GM19452 (cell line): ENCODE results near the gene NFAM1.

ENCODE experiments used
- ATAC-seq: cut with Tn5 transposase; IDR thresholded peaks from one replicate; pipeline ENCODE4 v1.9.1; 2021; ENCODE audit not compliant: unreplicated experiment

Gene NFAM1, protein sequence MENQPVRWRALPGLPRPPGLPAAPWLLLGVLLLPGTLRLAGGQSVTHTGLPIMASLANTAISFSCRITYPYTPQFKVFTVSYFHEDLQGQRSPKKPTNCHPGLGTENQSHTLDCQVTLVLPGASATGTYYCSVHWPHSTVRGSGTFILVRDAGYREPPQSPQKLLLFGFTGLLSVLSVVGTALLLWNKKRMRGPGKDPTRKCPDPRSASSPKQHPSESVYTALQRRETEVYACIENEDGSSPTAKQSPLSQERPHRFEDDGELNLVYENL

DNA sequence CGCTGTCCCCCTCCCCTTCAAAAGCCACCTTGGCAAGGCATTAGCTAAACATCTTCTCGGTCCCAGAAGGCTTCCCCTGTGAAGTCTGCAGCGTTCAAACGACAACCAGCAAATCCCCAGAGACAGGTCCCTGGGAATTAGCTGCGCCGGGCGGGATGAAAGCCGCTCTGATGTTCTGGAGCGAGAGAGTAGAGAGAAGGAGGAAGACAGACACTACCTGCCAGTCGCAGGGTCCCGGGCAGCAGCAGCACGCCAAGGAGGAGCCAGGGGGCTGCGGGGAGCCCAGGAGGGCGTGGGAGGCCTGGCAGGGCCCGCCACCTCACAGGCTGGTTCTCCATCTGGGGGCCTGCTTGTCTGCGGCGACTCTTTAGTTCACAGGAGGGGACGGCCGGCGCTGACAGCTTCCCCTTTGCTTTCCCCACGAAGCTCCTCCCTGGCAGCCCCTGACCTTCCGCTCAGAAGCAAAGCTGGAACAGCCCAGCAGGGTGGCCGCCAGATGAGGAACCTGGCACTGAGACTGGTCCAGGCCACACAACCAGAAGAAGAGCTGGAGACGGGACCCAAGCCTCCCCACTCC, at the start of gene NFAM1:
Gene NFAM1, minus strand, starts transcription at position 384 of the 577 bp plus-strand sequence. Its CDS starts 46 bp downstream, at position 338.
- no peak for ATAC-seq

DNA sequence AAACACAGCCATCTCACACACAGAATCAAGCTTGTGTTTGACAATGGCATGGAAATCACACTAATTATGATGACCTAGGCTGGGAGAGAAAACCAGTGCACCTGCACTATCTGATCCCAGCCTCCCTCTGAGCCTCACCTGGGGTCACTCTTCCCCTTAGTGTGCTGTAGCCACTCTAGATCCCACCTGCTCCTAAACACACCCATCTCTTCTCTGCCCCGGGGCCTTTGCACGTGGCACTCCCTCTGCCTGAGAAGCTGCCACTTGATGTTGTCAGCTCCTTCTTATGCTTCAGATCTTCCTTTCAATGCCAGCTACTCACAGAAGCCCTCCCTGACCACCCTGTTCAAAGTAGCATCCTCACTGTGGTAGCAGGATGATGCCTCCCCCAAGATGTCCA, 42.9 kb upstream of the NFAM1 start:
- ATAC-seq: no peak

DNA sequence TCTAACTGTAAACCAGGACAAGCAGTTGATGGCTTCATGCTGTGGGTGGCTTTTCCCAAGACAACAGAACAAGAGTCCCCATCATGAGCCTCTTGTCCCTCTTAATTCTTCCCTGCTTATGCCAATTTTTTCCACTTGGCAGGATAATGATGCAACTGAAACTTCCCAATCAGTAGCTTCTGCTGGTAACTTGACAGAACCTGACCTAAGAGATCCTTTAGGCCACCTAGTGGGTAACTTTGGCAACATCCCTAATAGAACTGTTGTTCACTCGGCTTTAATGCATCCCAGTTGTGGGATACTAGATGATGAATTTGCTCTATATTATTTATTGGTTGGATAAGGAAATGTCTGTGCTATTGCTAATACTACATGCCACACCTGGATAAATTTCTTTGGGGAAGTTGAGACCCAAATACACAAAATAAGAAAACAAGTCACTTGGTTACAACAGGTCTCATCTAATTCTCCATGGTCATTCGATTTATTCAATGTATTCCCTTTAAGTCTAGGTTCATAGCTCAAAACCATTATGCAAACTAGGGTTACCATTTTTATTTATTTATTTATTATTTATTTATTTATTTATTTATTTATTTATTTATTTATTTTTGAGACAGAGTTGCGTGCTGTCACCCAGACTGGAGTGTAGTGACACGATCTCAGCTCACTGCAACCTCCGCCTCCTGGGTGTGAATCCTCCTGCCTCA, 41.4 kb upstream of the NFAM1 start:
- ATAC-seq: no peak

DNA sequence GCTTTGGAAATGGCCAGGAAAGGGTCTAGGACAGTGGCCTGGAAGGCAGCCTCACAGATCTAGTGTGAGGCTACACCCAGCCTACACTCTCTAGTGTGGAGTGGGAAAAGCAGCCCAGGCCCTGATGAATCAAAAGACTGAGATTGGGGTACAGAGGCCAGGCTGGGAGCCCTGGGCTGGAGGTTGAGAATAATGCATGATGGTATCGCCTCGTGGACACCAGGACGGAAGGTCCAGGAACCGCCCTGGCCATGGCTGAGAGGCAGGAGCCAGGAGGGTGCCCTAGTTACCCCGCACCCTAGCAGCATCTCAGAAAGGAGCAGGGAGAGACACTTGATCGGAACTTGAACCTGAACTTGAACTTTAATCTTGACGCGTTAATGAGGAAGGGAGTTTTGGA, 40.5 kb upstream of the NFAM1 start:
- no peak for ATAC-seq

DNA sequence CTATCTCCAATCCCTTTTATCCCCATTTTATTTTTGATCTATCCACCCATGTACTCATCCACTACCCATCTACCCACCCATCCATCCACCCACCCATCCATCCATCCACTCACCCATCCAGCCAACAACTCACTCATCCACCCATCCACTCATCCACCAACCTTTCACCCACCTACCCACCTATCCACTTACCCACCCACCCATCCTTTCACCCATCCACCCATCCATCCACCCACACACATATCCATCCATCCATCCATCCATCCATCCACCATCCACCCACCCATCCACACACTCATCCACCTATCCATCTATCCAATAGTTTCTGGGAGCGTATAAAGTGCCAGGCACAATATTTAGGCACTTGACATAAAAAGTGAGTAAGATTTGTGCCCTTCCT, 39.2 kb upstream of the NFAM1 start:
- no peak for ATAC-seq

DNA sequence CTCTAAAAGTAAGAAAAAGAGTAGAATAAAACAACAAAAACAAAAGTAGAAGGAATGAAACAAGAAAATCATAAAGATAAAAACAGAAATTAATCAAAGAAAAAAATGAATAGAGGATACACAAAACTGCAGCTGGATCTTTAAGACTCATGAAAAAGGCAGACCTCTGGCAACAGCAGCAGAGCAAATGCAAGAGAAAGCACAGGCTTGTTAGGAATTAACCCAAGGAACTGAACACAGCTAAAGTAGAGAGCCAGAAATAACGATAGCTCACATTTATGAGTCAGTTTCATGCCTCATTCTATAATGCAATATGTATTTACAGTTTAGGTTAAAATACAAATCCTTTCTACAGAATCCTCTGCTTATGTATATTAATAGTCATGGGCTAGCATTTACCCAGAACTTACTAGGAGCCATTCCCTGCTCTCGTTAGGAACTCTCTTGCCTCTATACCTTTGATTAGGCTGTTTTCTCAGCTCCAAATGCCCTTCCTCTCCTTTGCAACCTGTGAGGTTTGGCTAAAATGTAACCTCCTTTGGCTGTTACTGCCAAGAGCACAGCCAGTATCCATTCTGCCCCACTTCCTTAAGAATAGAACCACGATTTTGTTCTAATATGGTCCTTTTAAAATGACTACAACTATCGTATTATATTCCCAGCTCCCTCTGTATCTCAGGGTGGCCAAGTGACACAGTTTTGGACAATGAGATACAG, 38.3 kb upstream of the NFAM1 start:
- ATAC-seq: no peak

DNA sequence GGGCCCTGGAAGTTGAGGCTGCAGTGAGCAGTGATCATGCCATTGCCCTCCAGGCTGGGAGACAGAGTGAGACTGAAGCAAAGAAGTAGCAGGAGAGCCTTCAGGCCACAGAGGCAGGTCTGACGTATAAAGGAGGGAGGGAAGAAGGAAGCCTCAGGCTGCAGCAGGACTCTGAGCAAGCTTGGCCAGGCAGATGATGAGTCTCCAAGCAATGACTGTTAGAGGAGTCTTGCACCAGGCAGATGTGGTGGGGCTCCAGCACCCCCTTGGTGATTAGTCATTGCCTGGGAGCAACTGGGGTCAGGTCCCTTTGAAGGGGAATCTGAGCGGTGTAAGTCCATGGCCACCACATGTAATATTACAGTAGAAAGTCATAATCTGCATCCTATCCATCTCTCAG, 36.6 kb upstream of the NFAM1 start:
- no peak for ATAC-seq

DNA sequence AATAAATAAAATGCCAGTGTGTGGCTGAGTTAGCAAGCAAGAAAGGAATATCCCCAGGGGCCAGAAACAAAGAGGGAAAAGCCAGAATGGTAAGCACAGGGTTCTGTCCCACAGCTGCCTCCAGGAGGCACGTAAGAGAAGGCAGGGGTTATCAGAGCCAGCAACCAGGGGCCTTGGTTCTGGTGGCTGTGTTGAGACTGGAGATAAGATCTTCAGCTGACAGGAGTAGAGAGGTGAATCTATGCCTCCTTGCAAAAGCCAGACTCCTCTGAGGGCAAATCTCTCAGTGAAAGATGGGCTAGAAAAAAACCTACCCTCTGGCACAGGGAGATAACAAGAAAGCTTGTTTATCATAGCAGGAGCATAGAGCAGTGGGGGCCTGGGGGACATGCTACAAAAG, 29.8 kb upstream of the NFAM1 start:
- ATAC-seq: no peak

DNA sequence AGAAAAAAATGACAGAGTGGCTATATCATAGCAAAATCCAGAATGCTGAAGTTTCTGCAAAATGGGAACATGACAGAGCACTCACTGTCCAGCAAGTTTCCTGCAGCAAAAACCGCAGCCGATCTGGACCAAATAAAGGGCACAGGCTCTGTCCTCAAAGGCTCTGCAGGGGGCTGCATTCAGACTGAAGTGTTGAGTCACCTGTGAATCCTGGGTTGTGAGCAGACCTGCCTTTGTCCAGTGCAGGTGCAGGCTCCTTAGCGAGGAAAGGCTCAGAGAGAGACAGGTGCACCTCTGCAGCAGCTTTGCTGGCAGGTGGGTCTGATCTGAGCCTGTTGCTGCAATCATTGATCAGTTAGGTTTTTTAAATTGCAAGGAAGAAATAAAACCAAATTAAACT, 29.3 kb upstream of the NFAM1 start:
- ATAC-seq: no peak

DNA sequence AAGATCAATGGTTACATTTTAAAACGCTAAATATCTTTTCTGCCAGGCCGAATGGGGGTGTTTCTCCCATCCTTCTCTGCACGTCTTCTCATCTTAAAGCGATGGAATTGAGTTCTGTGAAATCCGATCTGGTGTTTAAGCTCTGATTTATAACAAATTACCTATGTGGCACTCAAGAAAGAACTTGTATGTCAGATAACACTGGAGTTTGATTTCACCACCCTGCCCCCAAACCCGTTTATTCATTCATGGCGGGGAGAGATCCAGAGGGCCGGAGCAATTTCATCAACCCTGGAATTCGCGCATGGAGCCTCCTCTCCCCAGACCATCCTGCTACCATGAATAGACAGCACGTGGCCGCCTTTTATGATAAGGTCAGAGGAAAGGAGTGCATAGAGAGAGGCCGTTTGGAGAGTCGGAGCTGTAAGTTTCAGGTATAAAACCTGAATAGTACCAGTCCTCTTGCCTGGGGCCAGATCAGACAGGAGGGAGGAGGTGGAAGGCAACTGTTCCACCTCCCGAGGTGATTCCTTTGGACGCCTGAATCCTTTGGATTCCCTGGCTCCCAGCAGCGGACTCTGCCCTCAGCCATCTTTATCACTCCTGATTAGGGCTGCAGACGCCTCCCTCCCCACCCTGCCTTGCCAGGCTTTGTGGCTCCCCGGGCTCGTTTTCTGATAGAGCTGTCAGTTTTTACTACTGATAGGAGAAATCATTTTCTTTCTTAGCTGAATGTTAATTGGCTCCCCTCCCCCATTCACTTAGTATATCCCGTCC, 27.3 kb upstream of the NFAM1 start:
- ATAC-seq: no peak

DNA sequence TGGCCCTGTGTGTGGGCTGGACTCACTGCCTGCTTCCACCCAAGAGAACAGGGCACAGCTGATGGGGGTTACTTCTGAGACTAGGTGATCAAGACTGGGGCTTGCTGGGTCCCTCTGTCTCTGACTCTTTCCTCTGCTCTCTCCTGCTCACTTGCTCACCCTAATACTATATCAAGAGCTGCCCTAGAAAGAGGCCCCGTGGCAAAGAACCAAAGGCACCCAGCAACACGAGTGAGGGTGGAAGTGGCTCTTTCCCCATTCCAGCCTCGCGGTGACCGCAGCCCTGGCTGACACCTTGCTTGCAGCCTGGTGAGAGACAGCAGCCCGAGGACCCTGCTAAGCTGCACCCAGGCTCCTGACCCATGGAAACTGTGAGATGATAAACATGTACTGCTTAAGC, 20.7 kb upstream of the NFAM1 start:
- ATAC-seq: no peak

DNA sequence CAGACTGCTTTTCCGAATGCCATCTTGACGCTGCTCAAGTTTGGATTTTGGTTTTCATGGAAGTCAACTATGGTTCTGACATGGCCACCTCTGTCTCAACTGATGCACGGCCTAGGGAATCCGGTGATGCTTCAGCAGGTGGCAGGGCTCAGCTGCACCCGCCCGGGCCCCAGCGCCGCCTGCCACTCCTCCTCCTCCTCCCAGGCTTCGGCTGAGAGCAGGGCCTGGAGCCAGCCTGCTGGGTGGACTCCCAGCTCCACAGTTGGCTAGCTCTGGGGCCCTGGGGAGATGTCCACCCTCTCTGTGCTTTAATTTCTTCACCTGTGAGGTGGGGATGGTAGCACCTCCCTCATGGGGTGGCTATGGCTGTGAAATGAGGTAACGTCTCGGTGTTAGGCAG, 20.3 kb upstream of the NFAM1 start:
- ATAC-seq: no peak

DNA sequence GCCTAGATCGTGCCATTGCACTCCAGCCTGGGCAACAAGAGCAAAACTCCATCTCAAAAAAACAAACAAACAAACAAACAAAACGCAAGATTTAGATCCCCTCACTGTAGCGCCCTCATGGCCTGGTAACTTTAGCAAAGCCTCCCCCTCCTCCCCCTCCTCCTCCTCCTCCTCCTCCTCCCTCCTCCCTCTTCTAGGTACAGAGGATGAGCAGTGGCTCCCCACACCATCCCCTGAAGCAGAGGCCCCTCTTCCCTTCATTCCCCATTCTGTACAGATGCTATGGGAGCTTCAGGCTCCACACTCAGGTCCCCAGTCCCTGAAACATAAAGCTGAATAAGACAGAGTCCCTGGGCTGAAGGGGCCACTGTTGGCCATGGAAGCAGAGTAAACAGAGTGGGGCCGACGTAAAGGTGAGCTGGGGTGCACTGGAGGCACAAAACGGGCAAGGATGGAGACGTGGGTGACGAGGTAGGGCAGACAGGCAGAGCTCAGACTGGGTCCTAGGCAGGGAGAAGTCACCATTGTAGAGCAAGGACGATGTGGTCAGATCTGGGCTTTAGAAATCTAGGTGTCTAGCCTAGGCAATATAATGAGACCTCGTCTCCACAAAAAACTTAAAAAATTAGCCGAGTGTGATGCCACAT, 19.4 kb upstream of the NFAM1 start:
- ATAC-seq: no peak

DNA sequence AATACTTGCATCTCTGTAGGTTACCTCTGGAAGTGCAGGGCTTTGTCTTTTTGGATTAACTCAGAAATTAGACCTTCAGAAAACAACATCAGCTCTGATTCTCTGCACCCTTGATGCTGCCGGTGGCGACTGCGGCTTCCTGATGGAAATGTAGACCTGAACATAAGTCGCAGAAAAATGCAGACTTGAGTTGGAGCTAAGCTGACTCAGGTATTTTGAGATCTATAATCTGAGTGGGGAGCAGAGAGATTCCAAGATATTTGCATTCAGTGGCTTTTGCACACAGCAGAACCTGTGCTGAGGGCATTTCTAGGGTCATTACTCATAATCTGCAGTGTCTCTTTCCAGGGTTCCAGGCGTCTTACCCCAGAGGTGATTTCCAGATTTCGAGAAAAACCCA, 18.7 kb upstream of the NFAM1 start:
- no peak for ATAC-seq

DNA sequence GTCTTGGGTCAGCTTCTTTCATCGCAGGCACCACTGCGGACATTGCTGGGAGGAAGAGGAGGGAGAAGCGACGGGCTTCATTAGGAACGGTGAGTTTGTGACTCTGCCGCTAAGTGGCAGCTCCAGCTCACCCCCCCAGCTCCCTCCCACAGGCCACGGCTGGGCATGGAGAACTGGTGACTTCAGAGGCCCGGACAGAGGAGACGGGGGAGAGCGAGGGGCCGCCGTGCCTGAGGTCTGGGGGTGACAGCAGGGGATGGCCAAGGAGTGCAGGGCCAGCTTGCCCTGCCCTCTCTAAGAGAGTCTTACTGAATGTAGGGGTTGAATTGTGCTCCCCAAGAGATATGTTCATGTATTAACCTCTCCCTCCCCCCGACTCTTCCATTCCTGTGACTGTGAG, 13.9 kb upstream of the NFAM1 start:
- ATAC-seq: no peak

DNA sequence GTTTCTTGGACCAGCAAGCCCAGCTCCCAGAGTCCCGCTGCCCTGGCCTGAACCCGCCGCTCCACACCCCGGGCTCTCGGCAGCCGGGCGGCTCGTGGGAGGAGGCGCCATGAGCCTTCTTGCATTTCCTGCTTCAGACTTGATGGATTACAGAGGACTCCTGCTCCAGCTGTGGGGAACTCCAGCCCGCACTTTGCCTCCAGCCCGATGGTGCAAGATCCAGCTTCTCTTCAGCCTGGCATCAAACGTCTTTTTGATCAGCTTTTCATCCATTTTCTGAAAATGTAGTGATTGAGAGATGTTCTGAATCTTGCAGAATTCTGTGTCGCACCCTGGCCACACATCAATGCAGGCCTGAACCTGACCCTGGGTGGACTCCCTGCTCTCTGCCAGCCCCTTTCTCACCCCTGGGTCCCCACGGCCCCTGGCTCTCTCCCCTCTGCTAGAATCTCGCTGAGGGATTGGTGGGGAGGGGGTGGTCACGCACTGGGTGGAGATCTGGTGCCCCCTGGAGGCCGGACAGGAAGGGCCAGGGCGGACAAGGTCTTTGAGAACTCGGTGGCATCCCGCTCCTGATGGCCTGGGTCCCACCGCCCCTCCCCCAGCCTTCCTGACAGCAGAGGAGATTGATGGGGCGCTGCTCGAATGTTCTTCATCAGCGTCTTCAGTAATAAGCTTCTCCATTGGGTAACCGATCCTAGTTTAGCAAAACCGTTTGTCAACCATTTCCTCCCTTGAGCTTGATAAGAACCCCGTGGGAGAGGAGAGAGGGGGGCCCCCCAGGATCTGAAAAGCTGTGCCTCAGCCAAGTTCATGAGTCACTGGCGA, 12.1 kb upstream of the NFAM1 start:
- ATAC-seq: no peak

DNA sequence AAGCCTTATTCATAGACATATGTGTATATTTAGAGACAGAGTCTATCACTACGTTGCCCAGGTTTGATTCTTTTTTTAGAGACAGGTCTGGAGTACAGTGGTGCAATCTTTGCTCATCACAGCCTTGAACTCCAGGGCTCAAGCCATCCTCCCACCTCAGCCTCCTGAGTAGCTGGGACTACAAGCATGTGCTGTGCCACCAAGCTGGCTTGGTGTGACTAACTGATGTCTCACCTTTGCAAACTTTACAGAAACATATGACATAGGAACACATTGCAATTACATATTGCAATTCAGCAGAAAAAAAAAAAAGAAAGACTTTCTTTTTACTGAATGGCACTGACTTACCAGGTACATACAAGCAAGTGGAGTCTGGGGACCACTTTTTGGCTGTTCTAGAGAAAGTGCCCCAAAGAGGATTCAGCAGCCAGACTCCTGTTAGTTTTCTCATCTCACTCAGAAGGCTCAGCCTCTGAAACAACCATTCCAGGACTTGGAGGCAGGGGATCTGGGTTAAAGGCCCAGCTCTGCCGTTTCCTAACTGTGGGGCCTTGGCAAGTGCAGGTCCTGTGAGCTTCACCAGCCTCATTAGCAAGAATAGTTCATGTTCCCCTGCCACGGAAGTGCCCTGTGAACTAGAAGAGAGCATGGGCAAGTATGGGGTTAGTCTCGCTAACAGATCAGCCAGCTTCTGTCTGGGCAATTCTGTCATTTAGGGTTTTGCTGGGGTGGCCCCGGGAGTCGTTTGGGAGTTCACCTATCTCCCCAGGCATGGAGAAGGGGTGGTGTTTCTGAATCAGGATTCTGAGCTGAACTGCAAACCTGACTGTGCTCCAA, 11.3 kb upstream of the NFAM1 start:
- no peak for ATAC-seq

DNA sequence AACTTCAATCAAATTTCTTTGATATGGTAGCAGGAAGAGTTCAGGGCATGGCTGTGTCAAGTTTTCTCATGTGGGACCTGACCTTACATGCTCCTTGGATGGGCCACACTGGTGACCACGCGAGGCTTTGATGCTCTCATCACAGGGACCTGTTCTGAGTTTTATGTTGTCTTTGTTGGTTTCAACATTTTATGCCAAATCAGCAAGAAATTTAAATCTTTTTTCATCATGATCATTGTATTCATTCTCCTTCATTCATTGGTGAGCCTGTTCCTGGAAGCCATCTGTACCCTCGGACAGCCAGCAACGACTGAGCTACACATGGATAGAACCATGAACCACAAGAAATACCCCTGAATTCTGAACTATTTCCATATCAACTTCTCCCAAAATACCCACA, 10.5 kb upstream of the NFAM1 start:
- ATAC-seq: no peak

DNA sequence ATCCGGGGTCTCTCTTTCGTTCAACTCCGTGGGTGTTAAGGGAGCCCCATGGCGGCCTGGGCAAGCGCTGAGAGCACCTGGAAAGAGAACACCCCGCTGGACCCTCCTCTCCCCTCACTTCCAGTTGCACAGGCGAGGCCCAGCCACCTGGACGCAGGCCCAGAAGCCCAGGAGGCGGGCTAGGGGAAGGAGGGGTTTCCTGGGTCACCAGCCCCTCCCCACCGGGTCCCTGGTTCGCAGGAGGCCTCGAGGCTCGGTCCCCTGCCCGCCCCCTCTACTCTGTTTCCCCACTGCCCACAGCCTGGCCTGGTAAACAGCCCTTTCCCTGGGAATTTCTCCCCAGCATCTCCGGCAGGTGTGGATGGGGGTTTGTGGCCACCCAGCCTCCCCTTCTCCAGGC, 8.5 kb upstream of the NFAM1 start:
- ATAC-seq: no peak
